K562 (cell line): ENCODE measurements around the gene CRYBA4. TPM values are rescaled to one million over a fixed set of nuclear protein-coding genes. Genes with fewer than 3 reads are reported as not detected.

ENCODE experiments used
- ATAC-seq: fragments of 200-7000 bp; cut with Tn5 transposase; 3 replicates; pipeline ENCODE4 v1.9.1; 2020; ENCODE audit warnings: moderate library complexity
- BruUV-seq: library from RNA; stranded (reverse); fragments of 400-500 nt; replicated peaks from 2 replicates; lab custom pipeline; 2021; lab: Mats Ljungman, UMichigan
- CTCF ChIA-PET: fragments of 300-600 bp; formaldehyde crosslinking; extraction: SDS; loops from one replicate; lab custom pipeline; 2021; ENCODE audit warnings: low intra/inter-chr PET ratio; lab: Yijun Ruan, JAX
- POLR2A ChIA-PET: fragments of 300-600, 350-650 bp; sonication (Branson Sonifier 250); formaldehyde crosslinking; extraction: SDS; loops from one replicate; lab custom pipeline; 2021; ENCODE audit warnings: antibody characterized with exemption, inconsistent platforms; lab: Yijun Ruan, JAX
- DNase-seq, 4 experiments: peaks; one replicate each; pipeline versions ENCODE4 v3.0.0 to v3.0.0-alpha.2; 2011 to 2018; ENCODE audit warnings: low spot score in 3 of 4, mixed read lengths in 3 of 4; ENCODE audit errors: extremely low read depth in 1 of 4
- FAIRE-seq: peaks from 2 replicates; lab custom pipeline; 2011; peaks lifted over from hg19 to GRCh38; lab: Jason Lieb, UNC
- H2AFZ ChIP-seq: 2 replicates; pipeline ENCODE4 v1.6.0; 2011; ENCODE audit warnings: low read depth, low read length, control low read depth, inconsistent platforms
- H3K27ac ChIP-seq: fragments of 200-600 bp; 3 replicates; pipeline ENCODE4 v1.8.0; 2011; ENCODE audit warnings: low read depth, mild to moderate bottlenecking, control low read depth, inconsistent platforms, low read length, moderate library complexity, mixed read lengths; ENCODE audit errors: extremely low read depth
- H3K27me3 ChIP-seq, 2 experiments: fragments of 300-600 bp in 1 of 2; 2 replicates in 1 of 2; 3 replicates in 1 of 2; pipeline versions ENCODE4 v1.6.0 to v1.8.0; 2011; ENCODE audit warnings: inconsistent platforms in 2 of 2, low read length in 2 of 2, mild to moderate bottlenecking in 1 of 2, mixed read lengths in 1 of 2, moderate library complexity in 1 of 2; ENCODE audit not compliant: control insufficient read depth in 2 of 2, insufficient read depth in 2 of 2
- H3K36me3 ChIP-seq: fragments of 300-600 bp; 3 replicates; pipeline ENCODE4 v1.8.0; 2011; ENCODE audit warnings: mild to moderate bottlenecking, low read length, inconsistent platforms; ENCODE audit not compliant: control insufficient read depth, insufficient read depth
- H3K4me1 ChIP-seq, 2 experiments: fragments of 200-600 bp in 1 of 2; replicated peaks in 1 of 2; 2 replicates in 1 of 2; 3 replicates in 1 of 2; pipeline versions ENCODE4 v1.5.1 to v1.8.0; 2011; ENCODE audit warnings: inconsistent platforms in 2 of 2, low read length in 2 of 2, mild to moderate bottlenecking in 1 of 2, mixed read lengths in 1 of 2, moderate library complexity in 1 of 2; ENCODE audit not compliant: control insufficient read depth in 2 of 2, insufficient read depth in 2 of 2
- H3K4me2 ChIP-seq: 2 replicates; pipeline ENCODE4 v1.6.1; 2011; ENCODE audit warnings: low read length, control low read depth, inconsistent platforms, mixed read lengths; ENCODE audit not compliant: insufficient read depth
- H3K4me3 ChIP-seq: fragments of 200-600 bp; sonication (generic), shearing (Covaris generic); 2 replicates; pipeline ENCODE4 v1.5.1; 2016; ENCODE audit warnings: control low read depth, inconsistent platforms
- H3K79me2 ChIP-seq: fragments of 200-600 bp; 3 replicates; pipeline ENCODE4 v1.8.0; 2011; ENCODE audit warnings: low read length, inconsistent platforms; ENCODE audit not compliant: control insufficient read depth, insufficient read depth
- H3K9ac ChIP-seq, 2 experiments: 2 replicates each; pipeline versions ENCODE4 v1.6.0 to v1.6.1; 2011; ENCODE audit warnings: low read depth in 2 of 2, low read length in 2 of 2, control low read depth in 1 of 2, inconsistent platforms in 1 of 2, mild to moderate bottlenecking in 1 of 2, mixed read lengths in 1 of 2; ENCODE audit not compliant: insufficient read depth in 1 of 2
- H3K9me1 ChIP-seq: one replicate; pipeline ENCODE4 v1.6.0; 2011; ENCODE audit warnings: inconsistent platforms, mild to moderate bottlenecking, low read length, moderate library complexity; ENCODE audit not compliant: control insufficient read depth, insufficient read depth
- H3K9me3 ChIP-seq: replicated peaks from 2 replicates; pipeline ENCODE4 v1.5.1; 2011; ENCODE audit warnings: low read depth, low read length, inconsistent platforms; ENCODE audit not compliant: control insufficient read depth, insufficient read depth
- H4K20me1 ChIP-seq: replicated peaks from 2 replicates; pipeline ENCODE4 v1.6.1; 2011; ENCODE audit warnings: low read length, inconsistent platforms, mixed read lengths; ENCODE audit not compliant: control insufficient read depth, insufficient read depth
- ADNP ChIP-seq: fragments of 200-800 bp; sonication (Bioruptor generic); IDR thresholded peaks from 2 replicates; pipeline ENCODE4 v1.6.1; 2016; ENCODE audit warnings: missing genetic modification characterization, missing compliant biosample characterization
- BCOR ChIP-seq: fragments of 450-650 bp; IDR thresholded peaks from 2 replicates; pipeline ENCODE4 v1.6.1; 2016
- EZH2 ChIP-seq: IDR thresholded peaks from 2 replicates; pipeline ENCODE4 v1.6.1; 2012; ENCODE audit warnings: low read depth, mild to moderate bottlenecking, inconsistent platforms, low read length, borderline replicate concordance
- JUNB ChIP-seq: fragments of 450-650 bp; formaldehyde crosslinking; conservative IDR thresholded peaks from 2 replicates; pipeline ENCODE4 v1.4.0; 2020; ENCODE audit warnings: mild to moderate bottlenecking
- KDM1A ChIP-seq, 2 experiments: fragments of 450-650 bp; IDR thresholded peaks; 2 replicates each; pipeline ENCODE4 v1.6.1; 2016; ENCODE audit warnings: mild to moderate bottlenecking in 2 of 2
- POU5F1 ChIP-seq: fragments of 150-350 bp; IDR thresholded peaks from 2 replicates; pipeline ENCODE4 v1.6.1; 2014; ENCODE audit warnings: borderline replicate concordance, low read length, low read depth, mild to moderate bottlenecking; ENCODE audit not compliant: partially characterized antibody
- PTBP1 ChIP-seq: fragments of 200-400 bp; formaldehyde crosslinking; IDR thresholded peaks from 2 replicates; pipeline ENCODE4 v1.6.1; 2017; ENCODE audit warnings: low read depth, low read length
- RBM25 ChIP-seq: fragments of 200-400 bp; formaldehyde crosslinking; IDR thresholded peaks from 2 replicates; pipeline ENCODE4 v1.6.1; 2018; ENCODE audit warnings: low read length, low read depth, moderate library complexity; ENCODE audit not compliant: severe bottlenecking
- RCOR1 ChIP-seq, 2 experiments: IDR thresholded peaks; 2 replicates each; pipeline ENCODE4 v1.6.1; 2012; ENCODE audit warnings: low read depth in 2 of 2, low read length in 2 of 2, borderline replicate concordance in 1 of 2, improper control_type of control experiment in 1 of 2
- SMARCA5 ChIP-seq: fragments of 450-650 bp; IDR thresholded peaks from 2 replicates; pipeline ENCODE4 v1.6.1; 2016
- SRSF3 ChIP-seq: fragments of 200-400 bp; formaldehyde crosslinking; IDR thresholded peaks from 2 replicates; pipeline ENCODE4 v1.6.1; 2016; ENCODE audit warnings: mild to moderate bottlenecking, low read length, moderate library complexity; ENCODE audit not compliant: insufficient read depth
- TEAD1 ChIP-seq, 2 experiments: fragments of 450-650 bp in 1 of 2; sonication (generic) in 1 of 2; formaldehyde crosslinking; IDR thresholded peaks; 2 replicates each; pipeline versions ENCODE4 v1.4.0 to v1.8.0; 2020 to 2022; ENCODE audit warnings: mild to moderate bottlenecking in 2 of 2, missing genetic modification reagents in 1 of 2
- ZFP36 ChIP-seq: fragments of 150-350 bp; IDR thresholded peaks from 2 replicates; pipeline ENCODE4 v1.6.1; 2018; ENCODE audit warnings: low read length, low read depth; ENCODE audit not compliant: partially characterized antibody
- WGBS: fragments of 100-300 bp; shearing (Covaris generic); methylation state at CpG from one replicate; pipeline ENCODE4 v1.1.6; 2016; ENCODE audit warnings: low coverage, mixed read lengths; ENCODE audit not compliant: insufficient coverage; ENCODE audit errors: missing lambda C conversion rate; 5-methylcytosine and 5-hydroxymethylcytosine counted together
- in situ Hi-C: fragments of 300-500 bp; cut with MboI; formaldehyde crosslinking; loops from 4 replicates; pipeline ENCODE4 v1.15.0; 2018; ENCODE audit warnings: inconsistent platforms, mixed read lengths
- intact Hi-C: fragments of 100-400 bp; cut with micrococcal nuclease; formaldehyde crosslinking; loops from 2 replicates; pipeline ENCODE4 v1.14.2; 2022
- polyA plus RNA-seq, 8 experiments: library from polyadenylated mRNA; depleted of rRNA in 4 of 8; stranded (reverse) in 5 of 8; unstranded in 3 of 8; fragments of >200 nt; fragmentation: Nextera tagmentation in 2 of 8; fragmentation: Illumina TruSeq in 1 of 8; extraction: Ambion mirVana in 2 of 8; extraction: Trizol in 1 of 8; gene quantifications; 2 replicates each; pipeline versions ENCODE4 v1.2.1 to v1.2.3, GENCODE V29; 2011 to 2014; ENCODE audit warnings: inconsistent platforms in 1 of 8, missing spikeins in 1 of 8
- total RNA-seq, 7 experiments: library from RNA; depleted of rRNA in 6 of 7; stranded (reverse); fragments of >200 nt in 6 of 7; fragmentation: Illumina TruSeq in 2 of 7; extraction: Trizol in 2 of 7; gene quantifications; 2 replicates each; pipeline versions ENCODE4 v1.2.1 to v1.2.3, GENCODE V29; 2011 to 2021; ENCODE audit warnings: low replicate concordance in 1 of 7
- TF ChIP-seq, protein P1 (sequence below), 2 experiments: fragments of 450-650 bp; conservative IDR thresholded peaks; 2 replicates each; pipeline ENCODE4 v1.6.1; 2017; ENCODE audit warnings: mild to moderate bottlenecking in 2 of 2, moderate library complexity in 2 of 2

Gene CRYBA4
- total and polyA plus RNA-seq, 9 of the 15 experiments (the other 6 are each of a cell fraction or from before 2014, with no cell fraction given): 0.59 to 3.3 (median 1.6) TPM

DNA sequence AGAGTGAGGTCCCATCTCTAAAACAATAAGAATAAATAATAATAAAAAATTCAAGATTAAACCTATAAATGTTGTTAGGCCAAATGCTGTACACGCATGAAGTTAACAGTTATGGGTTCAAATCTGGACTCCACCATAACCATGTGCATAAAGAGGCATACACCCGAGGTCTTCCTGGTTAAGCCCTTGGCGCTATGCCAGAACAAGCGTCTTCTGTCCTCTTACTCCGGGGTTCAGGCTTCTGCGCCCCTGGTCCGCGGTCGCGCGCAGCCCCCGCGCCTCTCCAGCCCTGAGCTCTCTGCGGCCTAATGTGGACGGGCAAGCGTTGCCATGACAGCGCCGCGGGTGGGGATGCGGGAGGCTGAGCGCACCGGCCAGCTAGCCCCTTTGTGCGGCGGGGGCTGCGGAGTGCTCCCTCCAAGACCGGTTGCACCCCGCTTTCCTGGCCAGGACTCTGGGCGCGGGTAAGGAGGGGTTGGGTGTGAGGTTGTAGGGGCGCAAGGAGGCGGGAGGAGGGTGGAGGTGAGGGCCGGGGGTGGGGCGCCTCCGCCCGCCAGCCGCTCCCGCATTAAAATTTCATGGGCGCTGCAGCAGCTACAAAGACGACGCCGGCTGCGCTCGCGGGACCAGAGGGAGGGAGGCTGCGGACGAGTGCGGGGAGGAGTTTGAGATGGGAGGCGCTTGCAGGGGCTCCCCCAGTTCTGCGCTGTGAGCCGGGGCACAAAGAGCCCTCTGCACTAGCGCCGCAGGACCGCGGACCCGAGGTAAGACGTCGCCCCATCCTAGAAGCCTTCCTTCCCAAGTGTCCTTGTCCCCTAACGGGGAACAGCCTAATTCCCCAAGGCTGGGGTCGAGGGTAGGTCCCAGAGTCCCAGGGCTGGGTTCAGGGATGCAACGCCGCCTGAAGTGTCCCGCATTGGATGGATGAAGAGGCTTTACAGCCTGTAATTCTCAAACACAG is 35.4 kb downstream of the CRYBA4 start, which contains the start of gene MIAT (continued):
- TF ChIP-seq, protein P1, sequence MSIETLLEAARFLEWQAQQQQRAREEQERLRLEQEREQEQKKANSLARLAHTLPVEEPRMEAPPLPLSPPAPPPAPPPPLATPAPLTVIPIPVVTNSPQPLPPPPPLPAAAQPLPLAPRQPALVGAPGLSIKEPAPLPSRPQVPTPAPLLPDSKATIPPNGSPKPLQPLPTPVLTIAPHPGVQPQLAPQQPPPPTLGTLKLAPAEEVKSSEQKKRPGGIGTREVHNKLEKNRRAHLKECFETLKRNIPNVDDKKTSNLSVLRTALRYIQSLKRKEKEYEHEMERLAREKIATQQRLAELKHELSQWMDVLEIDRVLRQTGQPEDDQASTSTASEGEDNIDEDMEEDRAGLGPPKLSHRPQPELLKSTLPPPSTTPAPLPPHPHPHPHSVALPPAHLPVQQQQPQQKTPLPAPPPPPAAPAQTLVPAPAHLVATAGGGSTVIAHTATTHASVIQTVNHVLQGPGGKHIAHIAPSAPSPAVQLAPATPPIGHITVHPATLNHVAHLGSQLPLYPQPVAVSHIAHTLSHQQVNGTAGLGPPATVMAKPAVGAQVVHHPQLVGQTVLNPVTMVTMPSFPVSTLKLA (conservative IDR thresholded peaks at IDR 0.05): no peak
- TF ChIP-seq EZH2: no peak
- TF ChIP-seq SRSF3: no peak
- no peak for TF ChIP-seq TEAD1 (CRISPR knock-in tag; IDR thresholded peaks at IDR 0.05)

DNA sequence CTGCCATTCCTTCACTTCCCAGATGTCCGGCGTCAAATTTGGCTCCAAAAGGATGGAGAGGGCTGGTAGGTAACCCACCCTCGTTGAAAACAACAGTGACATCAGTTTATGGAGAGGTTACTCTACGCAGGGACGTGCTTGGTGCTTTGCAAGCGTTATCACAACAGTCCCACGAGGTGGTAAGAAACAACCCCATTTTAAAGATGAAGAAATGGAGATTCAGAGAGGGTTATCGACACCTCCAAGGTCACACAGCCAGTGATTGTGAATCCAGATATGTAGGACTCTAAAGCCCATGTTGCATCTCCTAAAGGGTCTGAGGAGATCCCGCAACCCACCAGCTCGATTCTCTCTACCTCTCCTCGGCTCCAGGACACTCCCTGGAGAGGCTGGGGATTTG is 36.4 kb downstream of the CRYBA4 start:
- ATAC-seq (no peak), FAIRE-seq (no peak), DNase-seq (no peak)
- CTCF ChIA-PET: no interaction called here
- Histone ChIP-seq H3K9me3 (no peaks in the 10 kb centered on the region), H3K27ac (no peak overlapping the region), H3K4me3 (peak overlapping the region; percentile 30), H3K27me3 (no peaks in the 10 kb centered on the region; a peak in 1 of 5 replicates), H2AFZ (peak overlapping the region; percentile 64), H3K9ac (peak overlapping the region in 1 of 2 experiments; percentile 17; a peak in 1 of 4 replicates), H3K79me2 (no peaks in the 10 kb centered on the region), H3K4me1 (peaks cover 13 to 22% of the 10 kb centered on the region in 2 experiments; a peak in 4 of 5 replicates), H3K4me2 (peak overlapping the region; percentile 68), H3K9me1 (no peaks in the 10 kb centered on the region), H4K20me1 (no peaks in the 10 kb centered on the region), H3K36me3 (no peaks in the 10 kb centered on the region)
- 2% methylated on average over 5 of the region's 11 CpGs for WGBS
- intact Hi-C loops (no loop called here), in situ Hi-C loops (no loop called here)
- POLR2A ChIA-PET: no interaction called here
- TF ChIP-seq ADNP (peak; percentile 68), RCOR1 (IDR thresholded peaks at IDR 0.05; ENCODE audit: borderline replicate concordance in 1 of 2, low read depth in 2 of 2, low read length in 2 of 2) (peak in 1 of 2 experiments; percentile 63; a peak in 1 of 4 replicates), POU5F1 (no peak), JUNB (CRISPR knock-in tag) (no peak), KDM1A (IDR thresholded peaks at IDR 0.05) (peak; percentile 70 to 86), PTBP1 (0 out of 2 replicates have a peak, but pooled peaks have one; percentile 31), ZFP36 (peak; percentile 90), SMARCA5 (peak; percentile 83), RBM25 (peak; percentile 96), BCOR (peak; percentile 96)
- no TSS peak for BruUV-seq
